HAP-1 (cell line): ENCODE measurements around the gene KIF15.
"Not testable (repeated sequence)": the region's sequence is repeated elsewhere in the genome, so short reads cannot be mapped to it uniquely, and the experiment has no call there.

ENCODE experiments used
- DNase-seq, 2 experiments: peaks; one replicate each; pipeline ENCODE4 v3.0.0-alpha.2; 2016 to 2020; ENCODE audit warnings: low spot score in 2 of 2
- H3K27me3 ChIP-seq: fragments of 250-450 bp; sonication (Bioruptor Pico); 2 replicates; pipeline ENCODE4 v1.5.1; 2020; ENCODE audit warnings: low read depth, mild to moderate bottlenecking, moderate library complexity
- H3K36me3 ChIP-seq: fragments of 250-450 bp; sonication (Bioruptor Pico); replicated peaks from 2 replicates; pipeline ENCODE4 v1.5.1; 2020; ENCODE audit warnings: mild to moderate bottlenecking
- H3K4me1 ChIP-seq: fragments of 250-450 bp; sonication (Bioruptor Pico); 2 replicates; pipeline ENCODE4 v1.5.1; 2020; ENCODE audit warnings: mild to moderate bottlenecking
- H3K4me3 ChIP-seq: fragments of 250-450 bp; sonication (Bioruptor Pico); 2 replicates; pipeline ENCODE4 v1.5.1; 2020; ENCODE audit warnings: mild to moderate bottlenecking, moderate library complexity
- H3K9me3 ChIP-seq: fragments of 250-450 bp; sonication (Bioruptor Pico); 2 replicates; pipeline ENCODE4 v1.5.1; 2020; ENCODE audit warnings: mild to moderate bottlenecking, moderate library complexity
- in situ Hi-C: fragments of 300-500 bp; cut with MboI; formaldehyde crosslinking; loops from 3 replicates; pipeline ENCODE4 v1.14.3; 2020; ENCODE audit warnings: low sequenced_read_pairs, inconsistent platforms, mixed read lengths

The KIF15 gene

DNA sequence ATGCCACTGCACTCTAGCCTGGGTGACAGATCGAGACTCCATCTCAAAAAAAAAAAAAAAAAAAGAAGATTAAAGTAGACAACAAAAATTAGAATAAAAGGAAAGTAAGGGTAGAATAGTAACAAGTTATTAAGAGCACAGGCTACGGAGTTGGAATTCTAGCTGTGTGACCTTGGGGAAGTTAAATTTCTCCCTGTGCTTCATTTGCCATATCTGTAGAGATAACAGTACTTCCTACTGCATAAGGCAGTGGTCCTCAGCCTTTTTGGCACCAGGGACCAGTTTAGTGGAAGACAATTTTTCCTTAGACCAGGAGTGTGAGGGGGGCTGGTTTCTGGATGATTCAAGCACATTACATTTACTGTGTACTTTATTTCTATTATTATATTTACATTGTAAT, 71.4 kb downstream of the KIF15 start:
- Histone ChIP-seq H3K4me1 (no peaks in the 10 kb centered on the region), H3K27me3 (no peaks in the 10 kb centered on the region), H3K4me3 (no peak overlapping the region), H3K9me3 (0 out of 2 replicates have a peak, but pooled peaks cover 5% of the 10 kb centered on the region), H3K36me3 (peaks cover 65% of the 10 kb centered on the region)
- no peak for DNase-seq
- in situ Hi-C loops, result no loop called here

DNA sequence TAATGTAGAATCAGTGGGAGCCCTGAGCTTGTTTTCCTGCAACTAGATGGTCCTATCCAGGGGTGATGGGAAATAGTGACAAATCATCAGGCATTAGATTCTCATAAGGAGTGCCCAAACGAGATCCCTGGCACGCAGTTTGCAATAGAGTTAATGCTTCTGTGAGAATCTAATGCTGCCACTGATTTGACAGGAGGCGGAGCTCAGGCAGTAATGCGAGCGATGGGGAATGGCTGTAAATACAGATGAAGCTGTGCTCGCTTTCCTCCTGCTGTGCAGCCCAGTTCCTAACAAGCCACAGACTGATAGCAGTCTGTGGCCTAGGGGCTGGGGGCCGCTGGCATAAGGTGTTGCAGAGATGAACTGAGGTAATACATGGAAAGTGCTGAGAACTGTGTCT, 71.8 kb downstream of the KIF15 start:
- H3K9me3 ChIP-seq, result 0 out of 2 replicates have a peak, but pooled peaks cover 5% of the 10 kb centered on the region
- H3K4me3 ChIP-seq, result no peak overlapping the region
- H3K36me3 ChIP-seq, result peaks cover 65% of the 10 kb centered on the region
- no peaks in the 10 kb centered on the region for H3K4me1 ChIP-seq
- in situ Hi-C loops, result no loop called here
- no peaks in the 10 kb centered on the region for H3K27me3 ChIP-seq
- no peak for DNase-seq

DNA sequence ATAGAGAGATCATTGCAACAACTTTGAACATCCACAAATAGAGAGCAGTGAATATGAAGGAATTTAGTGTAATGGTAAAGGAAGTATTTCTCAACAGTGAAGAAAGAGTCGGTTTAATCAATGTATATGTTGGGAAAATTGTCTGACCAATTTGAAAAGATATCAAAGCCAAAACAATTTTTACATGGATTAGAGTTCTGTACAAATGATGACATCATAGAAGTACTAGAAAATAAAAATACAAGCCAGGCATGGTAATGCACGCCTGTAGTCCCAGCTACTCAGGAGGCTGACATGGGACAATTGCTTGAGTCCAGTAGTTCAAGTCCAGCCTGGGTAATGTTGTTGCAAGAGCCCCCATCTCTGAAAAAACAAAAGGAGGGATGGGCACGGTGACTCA, 74.1 kb downstream of the KIF15 start:
- Histone ChIP-seq H3K27me3 (no peaks in the 10 kb centered on the region), H3K36me3 (peaks cover 70% of the 10 kb centered on the region), H3K4me3 (no peak overlapping the region), H3K9me3 (0 out of 2 replicates have a peak, but pooled peaks cover 5% of the 10 kb centered on the region), H3K4me1 (no peaks in the 10 kb centered on the region)
- in situ Hi-C loops, result no loop called here
- no peak for DNase-seq

DNA sequence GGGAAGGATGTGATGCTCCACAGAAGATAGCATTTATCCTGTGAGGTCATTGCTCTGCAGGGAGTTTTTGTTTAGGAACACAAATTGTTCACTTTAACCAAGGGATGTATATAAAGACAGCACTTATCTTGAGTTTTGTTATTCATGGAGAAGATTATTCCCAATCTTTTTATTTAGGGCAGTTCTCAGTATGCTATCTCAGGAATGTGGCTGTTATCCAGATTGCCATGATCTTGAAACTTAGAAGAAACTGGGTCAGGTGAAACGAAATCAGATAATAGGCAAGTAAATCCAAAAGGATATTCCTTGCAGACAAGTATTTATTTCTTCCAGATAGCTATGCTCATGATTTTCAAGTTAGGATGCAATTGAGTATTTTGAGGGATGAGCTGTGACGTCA, 80.8 kb downstream of the KIF15 start:
- in situ Hi-C loops, result no loop called here
- Histone ChIP-seq H3K9me3 (no peaks in the 10 kb centered on the region), H3K4me3 (no peak overlapping the region), H3K36me3 (peaks cover 50% of the 10 kb centered on the region), H3K27me3 (no peaks in the 10 kb centered on the region), H3K4me1 (peaks cover 8% of the 10 kb centered on the region)
- DNase-seq, result no peak

DNA sequence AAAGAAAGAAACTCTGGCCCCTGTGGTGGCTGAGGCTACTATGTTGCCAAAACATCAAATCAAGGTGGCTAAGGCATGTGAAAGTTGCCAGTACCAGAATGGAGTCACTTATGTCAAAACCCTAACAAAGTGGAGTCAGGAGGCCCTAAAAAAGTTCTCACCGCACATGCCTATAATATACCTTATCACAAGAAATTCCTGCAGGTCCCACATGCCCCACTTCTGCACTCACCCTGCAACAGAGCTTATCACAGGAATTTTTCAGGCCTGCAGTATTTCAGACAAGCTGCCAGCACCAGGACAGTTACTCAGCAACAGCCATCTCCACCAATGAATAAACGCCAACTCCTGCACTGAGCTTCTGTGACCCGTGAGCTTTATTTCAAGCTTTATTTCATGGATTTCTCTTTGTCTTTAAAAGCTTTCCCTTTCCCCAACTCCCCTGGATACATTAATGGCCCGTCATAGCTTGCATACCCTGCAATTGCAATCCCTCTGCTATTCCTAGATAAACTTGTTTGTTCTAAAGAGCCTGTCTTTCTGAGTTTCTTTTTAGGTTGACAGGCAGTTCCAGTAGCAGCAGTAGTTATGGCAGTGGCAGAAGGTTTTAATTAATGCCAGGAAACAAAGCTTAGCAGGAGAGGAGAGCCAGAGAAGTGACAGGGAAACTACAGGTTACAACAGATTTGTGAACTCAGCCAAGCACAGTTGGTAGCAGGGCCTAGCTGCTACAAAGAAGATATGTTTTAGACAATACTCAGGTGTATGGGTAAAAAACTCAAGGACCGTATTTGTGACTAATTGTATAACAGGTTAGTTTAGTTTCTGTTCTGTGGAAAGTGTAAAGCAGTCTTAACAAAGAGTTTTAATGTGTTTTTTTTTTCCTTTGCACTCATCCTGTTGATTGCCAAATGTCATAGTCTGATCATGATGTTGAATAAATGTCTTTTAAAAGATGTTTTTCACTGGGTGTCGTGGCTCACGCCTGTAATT, 84.2 kb downstream of the KIF15 start:
- in situ Hi-C loops, result no loop called here

DNA sequence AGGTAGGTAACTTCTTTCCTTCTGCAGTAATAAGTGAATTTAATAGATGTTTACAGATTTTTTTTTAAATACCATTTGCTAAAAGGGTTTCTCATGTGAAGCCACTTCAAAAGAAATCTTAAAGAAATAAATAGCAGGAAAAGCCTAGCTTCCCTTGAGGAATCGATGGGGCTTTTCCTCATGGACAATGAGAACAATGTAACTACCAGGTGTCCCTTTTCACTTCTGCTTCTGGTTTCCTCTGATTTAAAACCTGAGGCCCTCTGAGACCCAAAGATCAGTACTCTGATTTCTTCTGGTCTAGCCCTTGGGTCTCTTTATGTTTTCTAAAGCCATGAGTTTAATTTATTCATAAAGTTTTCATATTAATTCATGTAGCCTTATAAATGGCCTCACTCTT, 87.0 kb downstream of the KIF15 start:
- Histone ChIP-seq H3K9me3 (no peaks in the 10 kb centered on the region), H3K36me3 (peaks cover 52% of the 10 kb centered on the region), H3K4me3 (no peak overlapping the region), H3K4me1 (peaks cover 8% of the 10 kb centered on the region), H3K27me3 (no peaks in the 10 kb centered on the region)
- DNase-seq, result no peak
- in situ Hi-C loops, result no loop called here

More for the DNA sequence above, 84.2 kb downstream of the KIF15 start:
- DNase-seq, result no peak
- no peaks in the 10 kb centered on the region for H3K9me3 ChIP-seq
- H3K4me1 ChIP-seq, result peaks cover 8% of the 10 kb centered on the region
- H3K27me3 ChIP-seq, result no peaks in the 10 kb centered on the region
- H3K4me3 ChIP-seq, result no peak overlapping the region
- peaks cover 34% of the 10 kb centered on the region for H3K36me3 ChIP-seq

DNA sequence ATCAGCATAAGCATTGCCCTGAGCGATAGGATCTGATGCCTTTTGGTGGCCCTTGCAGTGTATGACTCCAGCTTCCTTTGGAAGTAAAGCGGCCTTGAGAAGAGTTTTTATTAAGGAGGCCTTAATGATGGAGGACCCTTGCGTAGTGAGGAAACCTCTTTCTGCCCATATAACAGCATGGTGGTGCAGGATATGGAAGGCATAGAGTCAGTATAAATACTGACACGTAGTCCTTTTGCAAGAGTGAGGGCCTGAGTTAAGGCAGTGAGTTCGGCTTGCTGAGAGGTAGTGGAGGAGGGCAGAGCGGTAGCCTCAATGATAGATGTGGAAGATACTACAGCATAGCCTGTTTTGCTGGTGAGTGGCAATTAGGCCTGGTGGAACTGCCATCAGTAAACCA, 95.1 kb downstream of the KIF15 start:
- H3K4me3 ChIP-seq, H3K9me3 ChIP-seq, DNase-seq, H3K4me1 ChIP-seq, H3K27me3 ChIP-seq, in situ Hi-C loops: not testable (repeated sequence)
- H3K36me3 ChIP-seq, result peaks cover 32% of the 10 kb centered on the region

DNA sequence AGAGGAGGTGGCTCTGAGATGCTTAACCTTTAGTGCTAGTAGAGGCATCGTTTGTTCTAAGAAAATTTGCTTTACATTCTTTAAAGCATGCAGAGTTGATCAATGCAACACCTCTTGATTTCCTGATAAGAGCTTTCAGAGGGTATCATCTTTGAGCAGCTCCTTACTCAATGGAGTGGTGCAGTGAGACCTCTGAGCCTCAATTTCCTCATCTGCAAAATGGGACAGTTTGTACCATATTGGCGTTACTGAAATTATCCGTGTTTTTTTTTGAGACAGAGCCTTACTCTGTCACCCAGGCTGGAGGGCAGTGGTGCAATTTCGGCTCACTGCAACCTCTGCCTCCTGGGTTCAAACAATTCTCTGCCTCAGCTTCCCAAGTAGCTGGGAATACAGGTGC, 98.5 kb downstream of the KIF15 start:
- in situ Hi-C loops, result no loop called here
- H3K27me3 ChIP-seq, result no peaks in the 10 kb centered on the region
- DNase-seq, result no peak
- no peak overlapping the region for H3K4me3 ChIP-seq
- H3K9me3 ChIP-seq, result no peaks in the 10 kb centered on the region
- H3K4me1 ChIP-seq, result no peaks in the 10 kb centered on the region
- H3K36me3 ChIP-seq, result peaks cover 9% of the 10 kb centered on the region; the same call in 1 of the 2 replicates

DNA sequence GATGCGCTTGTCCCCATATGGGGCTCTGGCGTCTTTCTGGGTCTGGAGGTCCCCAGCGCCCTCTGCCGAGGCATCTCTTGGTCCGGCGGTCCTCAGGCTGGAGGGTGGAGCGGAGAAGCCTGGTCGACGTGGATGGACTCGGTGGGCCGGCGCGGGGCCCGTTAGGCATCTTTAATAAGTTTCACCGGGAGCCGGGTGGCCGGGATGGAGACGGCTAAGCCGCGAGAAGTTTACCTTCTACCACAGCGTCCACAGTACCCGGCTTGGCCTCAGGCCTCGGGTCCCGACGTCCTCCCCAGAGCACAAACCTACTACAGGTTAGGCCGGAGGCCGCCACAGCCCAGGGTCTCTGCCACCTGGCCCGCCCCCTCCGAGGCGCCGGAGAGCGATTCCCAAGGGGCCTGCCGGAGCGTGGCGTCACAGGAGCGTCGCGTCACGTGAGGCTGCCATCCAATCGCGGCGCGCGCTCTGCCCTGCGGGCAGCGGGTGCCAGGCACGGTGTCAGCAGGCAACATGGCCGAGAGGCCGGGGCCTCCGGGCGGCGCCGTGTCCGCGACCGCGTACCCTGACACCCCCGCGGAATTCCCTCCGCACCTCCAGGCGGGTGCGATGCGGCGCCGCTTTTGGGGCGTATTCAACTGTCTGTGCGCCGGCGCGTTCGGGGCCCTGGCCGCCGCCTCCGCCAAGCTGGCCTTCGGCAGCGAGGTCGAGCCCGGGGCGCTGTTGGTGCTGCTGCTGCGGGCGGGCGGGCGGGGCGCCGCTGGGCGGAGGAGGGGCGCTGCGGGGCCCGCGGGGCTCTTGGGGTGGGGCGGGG, 100.0 kb downstream of the KIF15 start, which contains the start of gene TMEM42:
Gene TMEM42 (plus strand): TSS at position 501 of the 814 bp plus-strand sequence. CDS start 13 bp downstream, at position 514.
- in situ Hi-C loops, result no loop called here

DNA sequence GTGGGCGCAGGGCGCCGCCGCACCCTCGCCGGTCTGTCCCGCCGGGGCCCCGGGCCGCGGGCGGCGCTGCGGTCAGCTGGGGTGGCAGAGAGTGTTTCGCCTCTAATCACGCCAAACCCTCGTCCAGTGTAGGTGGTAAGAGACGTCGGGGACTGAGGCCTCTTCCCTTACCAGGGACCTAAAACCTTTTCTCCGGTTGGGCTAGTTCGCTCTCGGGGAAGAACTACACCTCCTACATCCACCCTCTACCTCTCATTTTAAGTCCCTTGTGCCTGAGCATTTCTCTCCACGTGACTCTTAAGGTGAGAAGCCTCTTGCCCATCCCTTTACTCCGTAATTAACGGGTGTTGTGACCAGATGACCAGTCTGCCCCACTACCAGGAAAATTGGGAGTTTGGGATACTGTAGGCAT, 100.6 kb downstream of the KIF15 start:
- H3K36me3 ChIP-seq, result peaks cover 9% of the 10 kb centered on the region
- H3K9me3 ChIP-seq, result no peaks in the 10 kb centered on the region
- H3K27me3 ChIP-seq, result no peaks in the 10 kb centered on the region
- no peak for DNase-seq
- no peaks in the 10 kb centered on the region for H3K4me1 ChIP-seq
- in situ Hi-C loops, result no loop called here
- no peak overlapping the region for H3K4me3 ChIP-seq

More for the DNA sequence above, 100.0 kb downstream of the KIF15 start, which contains the start of gene TMEM42:
- H3K4me1 ChIP-seq, result no peaks in the 10 kb centered on the region
- H3K9me3 ChIP-seq, result no peaks in the 10 kb centered on the region
- H3K4me3 ChIP-seq, result no peak within 1 kb of the TSS
- DNase-seq, result no peak
- H3K27me3 ChIP-seq, result no peaks in the 10 kb centered on the region
- peaks cover 9% of the 10 kb centered on the region for H3K36me3 ChIP-seq

DNA sequence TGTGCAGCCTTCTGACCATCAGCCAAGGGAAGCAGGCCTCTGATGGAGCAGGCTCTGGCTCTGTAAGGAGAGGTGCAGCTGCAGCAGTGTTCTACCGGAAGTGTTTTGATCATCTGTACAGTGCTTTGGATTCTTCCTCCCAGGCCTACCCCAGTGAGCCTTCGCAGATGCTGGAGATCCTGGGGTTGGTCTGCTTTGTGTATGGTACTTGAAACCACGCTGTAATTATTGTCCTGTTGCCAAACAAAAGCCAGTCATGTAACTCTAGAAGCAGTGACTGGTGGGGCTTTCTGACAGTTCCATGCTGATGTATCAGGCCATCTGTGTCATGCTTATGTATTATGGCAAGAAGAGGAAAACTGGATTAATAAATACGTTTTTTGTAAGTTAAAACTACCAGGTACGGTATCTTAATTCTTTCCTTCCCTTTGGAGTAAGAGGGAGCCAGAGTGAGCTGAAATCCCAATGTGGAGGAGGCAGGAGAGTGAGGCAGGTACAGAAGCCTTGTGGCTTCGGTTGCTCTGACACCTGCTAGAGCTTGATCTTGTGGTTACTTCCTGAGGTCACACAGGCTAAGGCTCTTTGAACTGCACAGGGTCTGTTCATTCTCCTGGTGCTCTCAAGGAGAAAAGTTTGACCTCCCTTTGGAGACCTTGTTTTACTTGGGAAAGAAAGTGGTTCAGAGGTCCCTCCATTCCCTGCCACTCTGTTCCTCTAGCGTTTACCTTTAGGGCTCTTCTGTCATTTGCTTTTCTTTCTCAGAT, 103.9 kb downstream of the KIF15 start:
- Histone ChIP-seq H3K27me3 (no peaks in the 10 kb centered on the region), H3K9me3 (no peaks in the 10 kb centered on the region), H3K36me3 (peaks cover 4% of the 10 kb centered on the region), H3K4me3 (no peak overlapping the region), H3K4me1 (no peaks in the 10 kb centered on the region)
- DNase-seq, result no peak
- in situ Hi-C loops, result no loop called here

DNA sequence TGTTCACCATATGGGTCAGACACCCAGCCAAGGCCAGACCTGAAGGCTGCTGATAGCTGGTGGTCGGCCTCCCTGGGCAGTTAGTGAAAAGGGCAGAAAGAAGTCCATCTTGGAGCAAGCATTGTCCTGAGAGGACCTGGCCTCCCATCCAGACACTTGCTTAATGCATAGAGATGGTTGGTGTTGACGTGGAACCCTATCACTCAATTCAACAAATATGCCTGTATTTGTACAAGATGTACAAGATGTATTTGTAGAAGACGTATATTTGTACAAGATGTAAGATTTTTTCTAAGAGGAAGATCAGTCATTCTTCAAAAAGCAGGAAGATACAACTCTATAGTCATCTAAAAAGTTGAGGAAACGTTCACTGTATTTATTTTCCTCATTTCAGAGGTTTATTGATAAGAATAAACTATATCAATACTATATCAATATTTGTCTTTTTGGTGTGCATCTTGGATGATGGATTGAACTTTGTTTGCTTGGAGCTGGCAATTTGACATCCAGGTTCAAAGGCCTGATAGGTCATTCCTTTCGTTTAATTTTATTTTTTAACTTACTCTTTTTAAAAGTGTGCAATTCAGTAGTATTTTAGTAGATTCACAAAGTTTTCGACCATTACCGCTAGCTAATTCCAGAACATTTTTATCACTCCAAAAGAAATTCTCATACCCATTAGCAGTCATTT, 106.0 kb downstream of the KIF15 start:
- Histone ChIP-seq H3K9me3 (no peaks in the 10 kb centered on the region), H3K4me3 (no peak overlapping the region), H3K4me1 (no peaks in the 10 kb centered on the region), H3K27me3 (no peaks in the 10 kb centered on the region), H3K36me3 (no peaks in the 10 kb centered on the region; the same call in none of the 2 replicates)
- in situ Hi-C loops, result no loop called here
- no peak for DNase-seq
